ENCODE results near the gene CCSAP.

GRCh38 chr1:229347528-229347927 lies 4.7 kb upstream of the CCSAP start:
- TF ChIP-seq GATA2 (IDR thresholded peaks at IDR 0.05; ENCODE audit: low read depth, low read length) (no peak), GATA3 (IDR thresholded peaks at IDR 0.05; ENCODE audit: low read depth, low read length) (no peak)

Measured in SH-SY5Y (cell line).